ENCODE results near the gene SLC9A9. TPM values are rescaled to one million over a fixed set of nuclear protein-coding genes. Genes with fewer than 3 reads are reported as not detected.

SLC9A9 gene
- total and polyA plus RNA-seq, 8 donors, result 0.58 to 29.7 (median 14.0) TPM

GRCh38 chr3:143247073-143247472, 601.2 kb downstream of the SLC9A9 start:
- intact Hi-C loops (cut with DNase I; ENCODE audit: low total_unique reads), result no loop called here
- Histone ChIP-seq H3K27ac (no peak overlapping the region), H3K9me3 (no peaks in the 10 kb centered on the region), H3K4me3 (no peak overlapping the region), H3K36me3 (no peaks in the 10 kb centered on the region), H3K4me1 (no peaks in the 10 kb centered on the region), H3K27me3 (no peaks in the 10 kb centered on the region)
- WGBS, 5 donors, result 70 to 77% (median 72%) methylated on average over 3 of the region's 3 CpGs
- no peak for DNase-seq
- TF ChIP-seq POLR2AphosphoS5 (IDR thresholded peaks at IDR 0.05) (no peak), EP300 (IDR thresholded peaks at IDR 0.05) (no peak), CTCF (IDR thresholded peaks at IDR 0.05) (no peak), POLR2A (IDR thresholded peaks at IDR 0.05) (no peak)

- 82 to 96% (median 89%) methylated on average over 4 of the region's 4 CpGs for WGBS, 5 donors
- DNase-seq, result no peak
- H3K27me3 ChIP-seq, result no peaks in the 10 kb centered on the region
- H3K36me3 ChIP-seq, result no peaks in the 10 kb centered on the region
- H3K4me1 ChIP-seq, result peaks cover 0 to 8% (median 0%) of the 10 kb centered on the region in 4 donors
- TF ChIP-seq POLR2AphosphoS5 (IDR thresholded peaks at IDR 0.05) (no peak), POLR2A (IDR thresholded peaks at IDR 0.05) (no peak), CTCF (IDR thresholded peaks at IDR 0.05) (no peak), EP300 (IDR thresholded peaks at IDR 0.05) (no peak)
- intact Hi-C loops (cut with DNase I; ENCODE audit: low total_unique reads), result no loop called here
- H3K4me3 ChIP-seq, result no peak overlapping the region
- no peaks in the 10 kb centered on the region for H3K9me3 ChIP-seq
- no peak overlapping the region for H3K27ac ChIP-seq
These were observed 602.6 kb downstream of the SLC9A9 start for GRCh38 chr3:143245692-143246091.

- intact Hi-C loops (cut with DNase I; ENCODE audit: low total_unique reads), result no loop called here
- WGBS, 5 donors, result 79 to 92% (median 85%) methylated on average over 9 of the region's 9 CpGs
- Histone ChIP-seq H3K4me1 (peaks cover 0 to 8% (median 0%) of the 10 kb centered on the region in 4 donors), H3K27me3 (no peaks in the 10 kb centered on the region), H3K27ac (no peak overlapping the region), H3K4me3 (no peak overlapping the region), H3K36me3 (no peaks in the 10 kb centered on the region), H3K9me3 (no peaks in the 10 kb centered on the region)
- no peak for DNase-seq
- TF ChIP-seq EP300 (IDR thresholded peaks at IDR 0.05) (no peak), POLR2AphosphoS5 (IDR thresholded peaks at IDR 0.05) (no peak), CTCF (IDR thresholded peaks at IDR 0.05) (no peak), POLR2A (IDR thresholded peaks at IDR 0.05) (no peak)
These were observed 603.7 kb downstream of the SLC9A9 start for GRCh38 chr3:143244516-143245063.

- intact Hi-C loops (cut with DNase I; ENCODE audit: low total_unique reads), result no loop called here
- H3K27ac ChIP-seq, result no peak overlapping the region
- no peaks in the 10 kb centered on the region for H3K36me3 ChIP-seq
- no peak for DNase-seq
- H3K4me3 ChIP-seq, result no peak overlapping the region
- H3K4me1 ChIP-seq, result peaks cover 0 to 8% (median 0%) of the 10 kb centered on the region in 4 donors
- WGBS, 5 donors, result 87 to 94% (median 92%) methylated on average over 6 of the region's 6 CpGs
- H3K9me3 ChIP-seq, result no peaks in the 10 kb centered on the region
- no peak for TF ChIP-seq POLR2A (IDR thresholded peaks at IDR 0.05)
- TF ChIP-seq EP300 (IDR thresholded peaks at IDR 0.05), result no peak
- TF ChIP-seq CTCF (IDR thresholded peaks at IDR 0.05), result no peak
- no peak for TF ChIP-seq POLR2AphosphoS5 (IDR thresholded peaks at IDR 0.05)
- no peaks in the 10 kb centered on the region for H3K27me3 ChIP-seq
These were observed 604.6 kb downstream of the SLC9A9 start for GRCh38 chr3:143243686-143244085.
